HAP-1 (cell line): ENCODE measurements around the gene TMEFF1.

Experiments used
- DNase-seq, 2 experiments: peaks; one replicate each; pipeline ENCODE4 v3.0.0-alpha.2; 2016 to 2020; ENCODE audit warnings: low spot score in 2 of 2
- H3K27me3 ChIP-seq: fragments of 250-450 bp; sonication (Bioruptor Pico); 2 replicates; pipeline ENCODE4 v1.5.1; 2020; ENCODE audit warnings: low read depth, mild to moderate bottlenecking, moderate library complexity
- H3K36me3 ChIP-seq: fragments of 250-450 bp; sonication (Bioruptor Pico); replicated peaks from 2 replicates; pipeline ENCODE4 v1.5.1; 2020; ENCODE audit warnings: mild to moderate bottlenecking
- H3K4me1 ChIP-seq: fragments of 250-450 bp; sonication (Bioruptor Pico); 2 replicates; pipeline ENCODE4 v1.5.1; 2020; ENCODE audit warnings: mild to moderate bottlenecking
- H3K4me3 ChIP-seq: fragments of 250-450 bp; sonication (Bioruptor Pico); 2 replicates; pipeline ENCODE4 v1.5.1; 2020; ENCODE audit warnings: mild to moderate bottlenecking, moderate library complexity
- H3K9me3 ChIP-seq: fragments of 250-450 bp; sonication (Bioruptor Pico); 2 replicates; pipeline ENCODE4 v1.5.1; 2020; ENCODE audit warnings: mild to moderate bottlenecking, moderate library complexity
- in situ Hi-C: fragments of 300-500 bp; cut with MboI; formaldehyde crosslinking; loops from 3 replicates; pipeline ENCODE4 v1.14.3; 2020; ENCODE audit warnings: low sequenced_read_pairs, inconsistent platforms, mixed read lengths

The TMEFF1 gene

GRCh38 chr9:100595391-100596199, 122.6 kb downstream of the TMEFF1 start:
- Histone ChIP-seq H3K36me3 (no peaks in the 10 kb centered on the region), H3K9me3 (no peaks in the 10 kb centered on the region), H3K4me3 (no peak overlapping the region), H3K27me3 (no peaks in the 10 kb centered on the region), H3K4me1 (peaks cover 5% of the 10 kb centered on the region)
- DNase-seq, result peak; percentile 60 to 68
- in situ Hi-C loops, result loop anchor here (25.0 kb wide), 2 partner anchors 258 to 1408 kb away; no protein-coding TSS in a partner anchor

GRCh38 chr9:100597236-100597635, 124.3 kb downstream of the TMEFF1 start:
- in situ Hi-C loops, result loop anchor here (25.0 kb wide), 2 partner anchors 260 to 1410 kb away; no protein-coding TSS in a partner anchor
- H3K27me3 ChIP-seq, result no peaks in the 10 kb centered on the region
- no peaks in the 10 kb centered on the region for H3K36me3 ChIP-seq
- peaks cover 10% of the 10 kb centered on the region for H3K4me1 ChIP-seq
- no peaks in the 10 kb centered on the region for H3K9me3 ChIP-seq
- no peak overlapping the region for H3K4me3 ChIP-seq
- DNase-seq, result no peak

- DNase-seq, result peak; percentile 83 to 92
- Histone ChIP-seq H3K4me3 (peak overlapping the region; percentile 30), H3K36me3 (no peaks in the 10 kb centered on the region), H3K27me3 (no peaks in the 10 kb centered on the region), H3K9me3 (no peaks in the 10 kb centered on the region), H3K4me1 (peaks cover 12% of the 10 kb centered on the region)
- in situ Hi-C loops, result loop anchor here (25.0 kb wide), 2 partner anchors 261 to 1411 kb away; no protein-coding TSS in a partner anchor
Observed at GRCh38 chr9:100598641-100599145, 125.7 kb downstream of the TMEFF1 start.

- in situ Hi-C loops, result loop anchor here (10.0 kb wide), 1 partner anchor 704 kb away; no protein-coding TSS in a partner anchor
- H3K4me3 ChIP-seq, result no peak overlapping the region
- DNase-seq, result peak; percentile 46 to 60
- no peaks in the 10 kb centered on the region for H3K27me3 ChIP-seq
- H3K9me3 ChIP-seq, result no peaks in the 10 kb centered on the region
- no peaks in the 10 kb centered on the region for H3K36me3 ChIP-seq
- H3K4me1 ChIP-seq, result peaks cover 12% of the 10 kb centered on the region
Observed at GRCh38 chr9:100600521-100601079, 127.7 kb downstream of the TMEFF1 start.

- peak; percentile 71 to 83 for DNase-seq
- Histone ChIP-seq H3K9me3 (no peaks in the 10 kb centered on the region), H3K4me3 (no peak overlapping the region)
Observed at GRCh38 chr9:100601216-100601615, 128.3 kb downstream of the TMEFF1 start.

GRCh38 chr9:100602342-100602801, 129.4 kb downstream of the TMEFF1 start:
- H3K9me3 ChIP-seq, result no peaks in the 10 kb centered on the region
- in situ Hi-C loops, result loop anchor here (10.0 kb wide), 1 partner anchor 702 kb away; no protein-coding TSS in a partner anchor
- peak; percentile 69 to 76 for DNase-seq
- peaks cover 12% of the 10 kb centered on the region for H3K4me1 ChIP-seq
- no peaks in the 10 kb centered on the region for H3K36me3 ChIP-seq
- H3K27me3 ChIP-seq, result no peaks in the 10 kb centered on the region
- H3K4me3 ChIP-seq, result no peak overlapping the region

More at GRCh38 chr9:100601216-100601615, 128.3 kb downstream of the TMEFF1 start:
- in situ Hi-C loops, result loop anchor here (10.0 kb wide), 1 partner anchor 704 kb away; no protein-coding TSS in a partner anchor
- Histone ChIP-seq H3K27me3 (no peaks in the 10 kb centered on the region), H3K36me3 (no peaks in the 10 kb centered on the region), H3K4me1 (peaks cover 12% of the 10 kb centered on the region)

GRCh38 chr9:100605405-100605804, 132.5 kb downstream of the TMEFF1 start:
- H3K27me3 ChIP-seq, result no peaks in the 10 kb centered on the region
- H3K9me3 ChIP-seq, result no peaks in the 10 kb centered on the region
- DNase-seq, result no peak
- in situ Hi-C loops, result loop anchor here (10.0 kb wide), 1 partner anchor 699 kb away; no protein-coding TSS in a partner anchor
- no peak overlapping the region for H3K4me3 ChIP-seq
- H3K36me3 ChIP-seq, result no peaks in the 10 kb centered on the region
- peaks cover 9% of the 10 kb centered on the region; the same call in 1 of the 2 replicates for H3K4me1 ChIP-seq

GRCh38 chr9:100619194-100619593, 146.2 kb downstream of the TMEFF1 start:
- in situ Hi-C loops, result no loop called here
- DNase-seq, result no peak
- Histone ChIP-seq H3K4me3 (no peak overlapping the region), H3K9me3 (peaks cover 3% of the 10 kb centered on the region), H3K36me3 (no peaks in the 10 kb centered on the region), H3K27me3 (no peaks in the 10 kb centered on the region), H3K4me1 (no peaks in the 10 kb centered on the region)

GRCh38 chr9:100619665-100620064, 146.7 kb downstream of the TMEFF1 start:
- no peaks in the 10 kb centered on the region for H3K27me3 ChIP-seq
- H3K9me3 ChIP-seq, result peaks cover 3% of the 10 kb centered on the region
- no peak overlapping the region for H3K4me3 ChIP-seq
- no peaks in the 10 kb centered on the region for H3K4me1 ChIP-seq
- in situ Hi-C loops, result no loop called here
- no peaks in the 10 kb centered on the region for H3K36me3 ChIP-seq
- DNase-seq, result no peak

- Histone ChIP-seq H3K9me3 (no peaks in the 10 kb centered on the region), H3K4me1 (no peaks in the 10 kb centered on the region), H3K36me3 (no peaks in the 10 kb centered on the region), H3K4me3 (no peak overlapping the region), H3K27me3 (no peaks in the 10 kb centered on the region)
- no peak for DNase-seq
- in situ Hi-C loops, result no loop called here
Observed at GRCh38 chr9:100623969-100624368, 151.0 kb downstream of the TMEFF1 start.

- in situ Hi-C loops, result no loop called here
- Histone ChIP-seq H3K4me1 (no peaks in the 10 kb centered on the region), H3K36me3 (no peaks in the 10 kb centered on the region), H3K27me3 (peaks cover 4% of the 10 kb centered on the region; the same call in 1 of the 2 replicates), H3K9me3 (peaks cover 2% of the 10 kb centered on the region; the same call in 1 of the 2 replicates), H3K4me3 (no peak overlapping the region)
- DNase-seq, result no peak
Observed at GRCh38 chr9:100626949-100627348, 154.0 kb downstream of the TMEFF1 start.
